ENCODE results near the gene PLA2R1. TPM values are rescaled to one million over a fixed set of nuclear protein-coding genes. Genes with fewer than 3 reads are reported as not detected.
A peak's percentile ranks its signal among the peaks of the same experiment; 100 is the strongest.

The PLA2R1 gene
- total and polyA plus RNA-seq, 2 of the 4 experiments (the other 2 are of a cell fraction): 0.43 to 0.54 TPM

GRCh38 chr2:159895258-159896065, 167.0 kb downstream of the PLA2R1 start:
- H3K4me1 ChIP-seq (ENCODE audit: control insufficient read depth, insufficient read depth, low read length): no peaks in the 10 kb centered on the region
- no peak overlapping the region for H2BK15ac ChIP-seq (ENCODE audit: low read depth, low read length)
- no peak overlapping the region for H3K9ac ChIP-seq (ENCODE audit: low read depth, low read length)
- H4K91ac ChIP-seq (ENCODE audit: insufficient read depth, low read depth, low read length): no peak overlapping the region
- H3K14ac ChIP-seq (replicated peaks; ENCODE audit: low read depth, low read length): no peak overlapping the region
- no peaks in the 10 kb centered on the region for H3K36me3 ChIP-seq (ENCODE audit: control insufficient read depth, insufficient read depth, low read length)
- DNase-seq (peak; percentile 11), ATAC-seq (ENCODE audit: low read depth) (no peak)
- H3K9me1 ChIP-seq (ENCODE audit: insufficient read depth, low read length): no peaks in the 10 kb centered on the region
- TF ChIP-seq MAZ (IDR thresholded peaks at IDR 0.05; ENCODE audit: borderline replicate concordance, low read depth, low read length) (no peak), CEBPB (IDR thresholded peaks at IDR 0.05; ENCODE audit: low read depth, low read length) (peak; percentile 58; the same call in 1 of the 2 replicates)
- WGBS, 2 experiments (ENCODE audit: extremely low coverage in 2 of 2, insufficient read length in 1 of 2): no CpG with 5 or more reads among the region's 4 CpGs
- H3K27me3 ChIP-seq (ENCODE audit: control insufficient read depth, insufficient read depth, low read length): peaks cover 29% of the 10 kb centered on the region
- no peak overlapping the region for H4K5ac ChIP-seq (ENCODE audit: low read depth, low read length)
- no peak overlapping the region for H4K8ac ChIP-seq (ENCODE audit: low read depth in 2 of 2, low read length in 2 of 2)
- H2BK120ac ChIP-seq (ENCODE audit: low read depth, low read length): no peak overlapping the region
- POLR2A ChIA-PET (ENCODE audit: unreplicated experiment): interaction anchor here (0.6 kb wide), 1 partner anchor 27 kb away, joined by 3 read pairs; no protein-coding TSS in a partner anchor
- H3K27ac ChIP-seq (ENCODE audit: insufficient read depth, low read length): no peak overlapping the region
- H3K56ac ChIP-seq (ENCODE audit: extremely low read depth, insufficient read depth, low read length): no peak overlapping the region
- H3K4ac ChIP-seq (ENCODE audit: low read depth, low read length): no peak overlapping the region
- H2AK9ac ChIP-seq (replicated peaks; ENCODE audit: low read depth, low read length, poor library complexity): no peak overlapping the region
- CTCF ChIA-PET: interaction anchor here (0.6 kb wide), 1 partner anchor 1963 kb away, joined by 3 read pairs; no protein-coding TSS in a partner anchor
- H3K79me1 ChIP-seq (ENCODE audit: low read depth in 1 of 2, low read length in 2 of 2): no peaks in the 10 kb centered on the region
- no peaks in the 10 kb centered on the region for H3K9me3 ChIP-seq (ENCODE audit: control insufficient read depth, insufficient read depth, low read length)
- H3K23ac ChIP-seq (ENCODE audit: low read depth, low read length): no peak overlapping the region
- in situ Hi-C loops (cut with MboI; ENCODE audit: low sequenced_read_pairs) (no loop called here), intact Hi-C loops (cut with micrococcal nuclease) (no loop called here), dilution Hi-C loops (cut with HindIII; ENCODE audit: low sequenced_read_pairs, unreplicated experiment) (no loop called here)
- no peak overlapping the region for H3K18ac ChIP-seq (ENCODE audit: low read depth, low read length)
- H4K20me1 ChIP-seq (ENCODE audit: insufficient read depth, low read length): no peaks in the 10 kb centered on the region
- H2AFZ ChIP-seq (replicated peaks; ENCODE audit: low read length, poor library complexity): no peak overlapping the region
- no peak overlapping the region for H2AK5ac ChIP-seq (ENCODE audit: low read depth, low read length)
- H2BK20ac ChIP-seq (ENCODE audit: low read depth, low read length): no peak overlapping the region
- no peak overlapping the region for H2BK5ac ChIP-seq (ENCODE audit: low read depth, low read length, poor library complexity, severe bottlenecking)
- no peak overlapping the region for H3K4me2 ChIP-seq (ENCODE audit: low read depth, low read length)
- no TSS peak for BruUV-seq (replicated peaks)
- no peak overlapping the region for H3K4me3 ChIP-seq (ENCODE audit: insufficient read depth, low read depth, low read length)
